Upper lobe of right lung (tissue), 1 donor: Measurements from ENCODE around the gene HDDC2. TPM values are rescaled to one million over a fixed set of nuclear protein-coding genes. Genes with fewer than 3 reads are reported as not detected.

ENCODE experiments used
- ATAC-seq: fragments of 200-7000 bp; cut with Tn5 transposase; one replicate; pipeline ENCODE4 v1.9.1; 2020; ENCODE audit warnings: mild to moderate bottlenecking, moderate library complexity
- DNase-seq: peaks from one replicate; pipeline ENCODE4 v3.0.0-alpha.2; 2020
- H3K27ac ChIP-seq: fragments of 200-600 bp; one replicate; pipeline ENCODE4 v1.8.0; 2022
- H3K27me3 ChIP-seq: fragments of 200-600 bp; one replicate; pipeline ENCODE4 v1.8.0; 2022; ENCODE audit warnings: mild to moderate bottlenecking
- H3K36me3 ChIP-seq: fragments of 200-600 bp; one replicate; pipeline ENCODE4 v1.8.0; 2022
- H3K4me1 ChIP-seq: fragments of 200-600 bp; one replicate; pipeline ENCODE4 v1.8.0; 2022
- H3K4me3 ChIP-seq: fragments of 200-600 bp; one replicate; pipeline ENCODE4 v1.8.0; 2022; ENCODE audit warnings: mild to moderate bottlenecking
- H3K9me3 ChIP-seq: fragments of 200-600 bp; one replicate; pipeline ENCODE4 v1.8.0; 2022
- intact Hi-C: fragments of 100-400 bp; cut with DNase I; formaldehyde crosslinking; loops from one replicate; pipeline ENCODE4 v1.11.0; 2022
- total RNA-seq: library from RNA; stranded (reverse); fragmentation: NEBNext Ultra II Directional; extraction: Animal tissue kit (Norgen Biotek cat#: 25700); gene quantifications from one replicate; pipeline ENCODE4 v1.2.1, GENCODE V29; 2021
- TF ChIP-seq, protein P1 (sequence below): fragments of 200-600 bp; IDR thresholded peaks from one replicate; pipeline ENCODE4 v1.8.0; 2022; ENCODE audit warnings: antibody characterized with exemption
- donor health status: DM: no; HTN: yes; CAD: no; lungs with severe emphysema.

HDDC2 gene
- total RNA-seq, 1 donor from 2014 or later = 51.7 TPM

DNA sequence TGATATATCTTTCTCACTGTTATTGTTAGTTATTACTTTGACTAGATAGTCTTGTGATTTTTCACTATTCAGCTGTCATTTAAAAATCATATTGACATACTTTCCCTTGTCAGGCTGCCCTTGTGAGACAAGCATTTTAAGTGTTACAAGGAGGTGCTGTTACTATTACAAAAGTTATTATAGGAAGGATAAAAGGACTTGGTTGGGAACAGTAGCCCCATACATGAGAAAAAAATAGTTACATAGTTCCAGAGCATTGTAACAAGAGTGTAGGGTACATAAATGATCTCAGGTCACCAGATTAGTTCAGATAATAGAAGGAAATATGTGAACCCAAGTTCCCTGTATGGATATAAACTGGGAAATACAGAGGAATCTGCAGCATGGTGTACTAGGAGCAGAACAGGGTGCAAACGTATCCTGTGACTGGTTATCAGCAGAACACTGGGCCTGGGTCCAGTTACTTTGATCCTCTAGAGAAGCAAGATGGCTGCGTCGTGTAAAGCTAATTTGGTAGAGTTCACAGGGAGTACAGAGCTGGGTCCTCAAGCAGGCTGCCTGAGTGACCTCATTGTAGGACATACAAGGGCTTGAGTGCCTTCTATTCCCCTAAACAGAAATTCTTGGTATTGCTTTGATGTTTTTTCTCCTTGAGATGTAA is 38.5 kb upstream of the HDDC2 start:
- no peaks in the 10 kb centered on the region for H3K27me3 ChIP-seq
- no peak overlapping the region for H3K27ac ChIP-seq
- H3K4me3 ChIP-seq = no peak overlapping the region
- TF ChIP-seq, protein P1, sequence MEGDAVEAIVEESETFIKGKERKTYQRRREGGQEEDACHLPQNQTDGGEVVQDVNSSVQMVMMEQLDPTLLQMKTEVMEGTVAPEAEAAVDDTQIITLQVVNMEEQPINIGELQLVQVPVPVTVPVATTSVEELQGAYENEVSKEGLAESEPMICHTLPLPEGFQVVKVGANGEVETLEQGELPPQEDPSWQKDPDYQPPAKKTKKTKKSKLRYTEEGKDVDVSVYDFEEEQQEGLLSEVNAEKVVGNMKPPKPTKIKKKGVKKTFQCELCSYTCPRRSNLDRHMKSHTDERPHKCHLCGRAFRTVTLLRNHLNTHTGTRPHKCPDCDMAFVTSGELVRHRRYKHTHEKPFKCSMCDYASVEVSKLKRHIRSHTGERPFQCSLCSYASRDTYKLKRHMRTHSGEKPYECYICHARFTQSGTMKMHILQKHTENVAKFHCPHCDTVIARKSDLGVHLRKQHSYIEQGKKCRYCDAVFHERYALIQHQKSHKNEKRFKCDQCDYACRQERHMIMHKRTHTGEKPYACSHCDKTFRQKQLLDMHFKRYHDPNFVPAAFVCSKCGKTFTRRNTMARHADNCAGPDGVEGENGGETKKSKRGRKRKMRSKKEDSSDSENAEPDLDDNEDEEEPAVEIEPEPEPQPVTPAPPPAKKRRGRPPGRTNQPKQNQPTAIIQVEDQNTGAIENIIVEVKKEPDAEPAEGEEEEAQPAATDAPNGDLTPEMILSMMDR = no peak
- DNase-seq (no peak), ATAC-seq (no peak)
- no peaks in the 10 kb centered on the region for H3K36me3 ChIP-seq
- intact Hi-C loops = no loop called here
- H3K4me1 ChIP-seq = no peaks in the 10 kb centered on the region
- H3K9me3 ChIP-seq = no peaks in the 10 kb centered on the region

- DNase-seq = no peak
- no peak for ATAC-seq
Observed at GRCh38 chr6:125339653-125340052, 37.9 kb upstream of the HDDC2 start.

GRCh38 chr6:125338381-125338780 is 36.6 kb upstream of the HDDC2 start:
- Histone ChIP-seq H3K9me3 (no peaks in the 10 kb centered on the region), H3K4me3 (no peak overlapping the region), H3K27me3 (peaks cover 5% of the 10 kb centered on the region), H3K4me1 (no peaks in the 10 kb centered on the region), H3K36me3 (no peaks in the 10 kb centered on the region), H3K27ac (no peak overlapping the region)
- ATAC-seq = no peak
- TF ChIP-seq, protein P1 = no peak
- intact Hi-C loops = no loop called here
- no peak for DNase-seq

More at GRCh38 chr6:125339653-125340052, 37.9 kb upstream of the HDDC2 start:
- H3K27ac ChIP-seq = no peak overlapping the region
- TF ChIP-seq, protein P1 = no peak
- H3K36me3 ChIP-seq = no peaks in the 10 kb centered on the region
- no peak overlapping the region for H3K4me3 ChIP-seq
- intact Hi-C loops = no loop called here
- no peaks in the 10 kb centered on the region for H3K4me1 ChIP-seq
- H3K27me3 ChIP-seq = no peaks in the 10 kb centered on the region
- H3K9me3 ChIP-seq = no peaks in the 10 kb centered on the region

- ATAC-seq (no peak), DNase-seq (no peak)
- TF ChIP-seq, protein P1 = no peak
- peaks cover 5% of the 10 kb centered on the region for H3K27me3 ChIP-seq
- H3K36me3 ChIP-seq = no peaks in the 10 kb centered on the region
- no peaks in the 10 kb centered on the region for H3K9me3 ChIP-seq
- no peak overlapping the region for H3K27ac ChIP-seq
- intact Hi-C loops = no loop called here
- H3K4me3 ChIP-seq = no peak overlapping the region
- no peaks in the 10 kb centered on the region for H3K4me1 ChIP-seq
Observed at GRCh38 chr6:125337706-125338105, 35.9 kb upstream of the HDDC2 start.

- Histone ChIP-seq H3K4me3 (no peak overlapping the region), H3K27me3 (peaks cover 5% of the 10 kb centered on the region), H3K36me3 (no peaks in the 10 kb centered on the region), H3K4me1 (no peaks in the 10 kb centered on the region), H3K27ac (no peak overlapping the region), H3K9me3 (no peaks in the 10 kb centered on the region)
- no peak for ATAC-seq
- DNase-seq = no peak
- intact Hi-C loops = no loop called here
- TF ChIP-seq, protein P1 = no peak
Observed at GRCh38 chr6:125332664-125333063, 30.9 kb upstream of the HDDC2 start.

GRCh38 chr6:125325586-125325985 is 23.8 kb upstream of the HDDC2 start:
- no peak for ATAC-seq
- H3K4me1 ChIP-seq = no peaks in the 10 kb centered on the region
- no peak overlapping the region for H3K4me3 ChIP-seq
- no peaks in the 10 kb centered on the region for H3K27me3 ChIP-seq
- H3K9me3 ChIP-seq = no peaks in the 10 kb centered on the region
- DNase-seq = no peak
- no peak overlapping the region for H3K27ac ChIP-seq
- TF ChIP-seq, protein P1 = no peak
- H3K36me3 ChIP-seq = no peaks in the 10 kb centered on the region
- intact Hi-C loops = no loop called here
